Measurements from ENCODE around the gene ADAT1. TPM values are rescaled to one million over a fixed set of nuclear protein-coding genes. Genes with fewer than 3 reads are reported as not detected.

The ADAT1 gene
- total and polyA plus RNA-seq, 2 of the 8 experiments (the other 6 are each of a cell fraction or from before 2014, with no cell fraction given): 30.7 to 44.7 TPM

GRCh38 chr16:75653922-75654321 lies 30.8 kb upstream of the ADAT1 start:
- Histone ChIP-seq H3K18ac (ENCODE audit: extremely low read depth, low read length) (no peak overlapping the region), H3K4ac (replicated peaks; ENCODE audit: insufficient read length, low read depth, low read length) (no peak overlapping the region), H3K79me2 (ENCODE audit: control insufficient read depth in 1 of 2, insufficient read depth in 2 of 2, low read length in 2 of 2) (peaks cover 15 to 45% of the 10 kb centered on the region in 2 experiments), H2BK120ac (replicated peaks; ENCODE audit: low read depth, low read length) (no peak overlapping the region), H3K9ac (replicated peaks in 1 of 4; ENCODE audit: extremely low read depth in 1 of 4, low read depth in 3 of 4, low read length in 3 of 4) (no peak overlapping the region), H3K14ac (ENCODE audit: insufficient read length) (no peak overlapping the region), H2BK5ac (ENCODE audit: low read depth, low read length) (no peak overlapping the region), H4K8ac (ENCODE audit: extremely low read depth, insufficient read depth, low read length) (no peak overlapping the region), H2BK12ac (ENCODE audit: low read depth, low read length) (no peak overlapping the region), H3K27me3 (replicated peaks in 1 of 4; ENCODE audit: control insufficient read depth in 3 of 4, extremely low read depth in 1 of 4, insufficient read depth in 3 of 4, low read length in 3 of 4) (no peaks in the 10 kb centered on the region), H3K23ac (ENCODE audit: insufficient read length) (no peak overlapping the region), H4K5ac (ENCODE audit: insufficient read length, low read depth, low read length) (no peak overlapping the region), H2BK20ac (ENCODE audit: low read length) (no peak overlapping the region), H3K4me1 (replicated peaks in 1 of 4; ENCODE audit: control insufficient read depth in 3 of 4, insufficient read depth in 4 of 4, low read length in 3 of 4) (peaks cover 0 to 3% (median 1%) of the 10 kb centered on the region in 4 experiments; a peak in 1 of 7 replicates), H3K23me2 (ENCODE audit: low read depth, low read length) (peaks cover 2% of the 10 kb centered on the region; the same call in 1 of the 2 replicates), H3K56ac (replicated peaks; ENCODE audit: insufficient read length, low read depth, low read length) (no peak overlapping the region), H2AFZ (ENCODE audit: low read length) (no peak overlapping the region), H3K9me3 (ENCODE audit: insufficient read depth in 2 of 2, low read depth in 1 of 2, low read length in 1 of 2) (no peaks in the 10 kb centered on the region), H3K79me1 (ENCODE audit: low read depth, low read length) (peaks cover 3% of the 10 kb centered on the region; the same call in 1 of the 2 replicates), H3K4me3 (ENCODE audit: extremely low read depth in 1 of 4, insufficient read depth in 2 of 4, low read depth in 3 of 4, low read length in 4 of 4) (no peak overlapping the region), H2AK5ac (ENCODE audit: low read depth, low read length) (no peak overlapping the region), H3K4me2 (ENCODE audit: insufficient read depth in 1 of 2, low read depth in 2 of 2, low read length in 2 of 2) (no peak overlapping the region), H3K36me3 (ENCODE audit: control insufficient read depth in 2 of 4, insufficient read depth in 4 of 4, low read length in 3 of 4) (peaks cover 0 to 37% (median 19%) of the 10 kb centered on the region in 4 experiments; a peak in 7 of 8 replicates), H2BK15ac (ENCODE audit: low read length) (no peak overlapping the region), H4K91ac (replicated peaks; ENCODE audit: insufficient read length, low read length) (no peak overlapping the region), H3K27ac (ENCODE audit: low read depth, low read length) (no peak overlapping the region), H4K20me1 (replicated peaks in 1 of 2; ENCODE audit: control insufficient read depth in 1 of 2, insufficient read depth in 2 of 2, low read length in 2 of 2) (no peaks in the 10 kb centered on the region)
- 89% methylated on average over 1 of the region's 1 CpG; no CpG with 5 or more reads in 1 of the 2 experiments for WGBS, 2 experiments (ENCODE audit: extremely low coverage in 1 of 2, insufficient coverage in 1 of 2, insufficient read length in 1 of 2, insufficient replicate concordance in 2 of 2, low coverage in 1 of 2, low lambda C conversion rate in 2 of 2, missing lambda C conversion rate in 1 of 2)
- DNase-seq (ENCODE audit: low read depth in 1 of 2, low spot score in 2 of 2) (no peak), FAIRE-seq (no peak)
- ChIA-PET POLR2A (ENCODE audit: partially characterized antibody) (no interaction called here), CTCF (ENCODE audit: partially characterized antibody) (interaction anchor here (0.6 kb wide), 1 partner anchor 201 kb away, joined by 3 read pairs; no protein-coding TSS in a partner anchor)
- TF ChIP-seq EZH2 (IDR thresholded peaks at IDR 0.05; ENCODE audit: low read depth, low read length, severe bottlenecking): no peak

Measured in H1 (cell line).